HG03442 (cell line): Measurements from ENCODE around the gene PSMB9.
A peak's percentile ranks its signal among the peaks of the same experiment; 100 is the strongest.

Source experiments
- ATAC-seq: cut with Tn5 transposase; IDR thresholded peaks from one replicate; pipeline ENCODE4 v1.9.1; 2021; ENCODE audit warnings: mild to moderate bottlenecking, moderate library complexity; ENCODE audit not compliant: unreplicated experiment

The PSMB9 gene

GRCh38 chr6:32894085-32895005 is 40.4 kb downstream of the PSMB9 start:
- ATAC-seq: peak; percentile 97

GRCh38 chr6:32895006-32895345 is 41.0 kb downstream of the PSMB9 start:
- ATAC-seq: no peak

- no peak for ATAC-seq
These were observed 50.0 kb downstream of the PSMB9 start for GRCh38 chr6:32903952-32904351.

- ATAC-seq: no peak
These were observed 51.1 kb downstream of the PSMB9 start for GRCh38 chr6:32905078-32905477.

- no peak for ATAC-seq
These were observed 52.5 kb downstream of the PSMB9 start for GRCh38 chr6:32906539-32906938.

GRCh38 chr6:32908897-32909296 is 54.9 kb downstream of the PSMB9 start:
- no peak for ATAC-seq
